Activated gamma-delta T cell (primary cell): ENCODE data around the gene CATSPERD.
A peak's percentile ranks its signal among the peaks of the same experiment; 100 is the strongest.

Experiments
- DNase-seq: peaks from one replicate; lab custom pipeline; 2025; lab: John Stamatoyannopoulos, UW

The CATSPERD gene

GRCh38 chr19:5784581-5785147 is 64.2 kb downstream of the CATSPERD start, which contains the start of gene PRR22:
PRR22 (minus strand) TSS chr19:5784746; CDS start chr19:5784660, 86 bp downstream.
- DNase-seq = no peak

DNA sequence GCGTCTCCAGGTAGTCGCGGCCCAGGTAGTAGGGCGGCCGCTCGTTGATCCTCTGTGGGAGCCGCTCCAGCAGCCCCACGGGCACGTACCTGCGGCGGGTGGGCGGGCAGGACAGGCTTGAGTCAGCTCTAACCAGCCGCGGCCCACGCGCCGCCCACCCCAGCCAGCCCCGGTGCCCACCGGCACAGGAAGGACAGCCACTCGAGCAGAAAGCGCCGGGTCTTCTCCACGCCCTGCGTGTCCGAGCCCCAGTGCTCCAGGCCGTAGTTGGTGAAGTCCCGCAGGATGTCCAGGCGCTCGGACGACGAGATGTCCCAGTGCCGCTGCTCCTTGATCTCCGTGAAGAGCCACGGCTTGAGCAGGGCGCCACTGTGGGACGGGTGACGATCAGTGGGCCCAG is 65.0 kb downstream of the CATSPERD start:
- DNase-seq = no peak

- no peak for DNase-seq
Measured at GRCh38 chr19:5786593-5787408, 66.4 kb downstream of the CATSPERD start.

GRCh38 chr19:5787409-5788182 is 67.2 kb downstream of the CATSPERD start:
- DNase-seq = no peak

DNA sequence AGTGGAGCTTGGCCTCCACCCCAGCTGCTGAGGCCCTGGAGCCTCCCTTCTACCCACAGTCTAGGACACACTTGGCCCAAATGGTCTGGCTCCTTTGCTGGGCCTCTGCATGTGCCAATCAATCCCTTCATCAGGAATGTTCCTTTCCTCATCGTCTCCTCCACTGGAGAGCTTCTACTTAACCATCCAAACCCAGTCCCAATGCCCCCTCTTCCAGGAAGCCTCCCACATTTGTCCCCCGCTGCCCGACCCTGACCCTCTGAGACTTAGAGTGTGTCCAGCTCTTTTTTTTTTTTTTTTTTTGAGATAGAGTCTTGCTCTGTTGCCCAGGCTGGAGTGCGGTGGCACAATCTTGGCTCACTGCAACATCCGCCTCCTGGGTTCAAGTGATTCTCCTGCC is 68.0 kb downstream of the CATSPERD start:
- no peak for DNase-seq

GRCh38 chr19:5789351-5789761 is 68.9 kb downstream of the CATSPERD start:
- DNase-seq = no peak

DNA sequence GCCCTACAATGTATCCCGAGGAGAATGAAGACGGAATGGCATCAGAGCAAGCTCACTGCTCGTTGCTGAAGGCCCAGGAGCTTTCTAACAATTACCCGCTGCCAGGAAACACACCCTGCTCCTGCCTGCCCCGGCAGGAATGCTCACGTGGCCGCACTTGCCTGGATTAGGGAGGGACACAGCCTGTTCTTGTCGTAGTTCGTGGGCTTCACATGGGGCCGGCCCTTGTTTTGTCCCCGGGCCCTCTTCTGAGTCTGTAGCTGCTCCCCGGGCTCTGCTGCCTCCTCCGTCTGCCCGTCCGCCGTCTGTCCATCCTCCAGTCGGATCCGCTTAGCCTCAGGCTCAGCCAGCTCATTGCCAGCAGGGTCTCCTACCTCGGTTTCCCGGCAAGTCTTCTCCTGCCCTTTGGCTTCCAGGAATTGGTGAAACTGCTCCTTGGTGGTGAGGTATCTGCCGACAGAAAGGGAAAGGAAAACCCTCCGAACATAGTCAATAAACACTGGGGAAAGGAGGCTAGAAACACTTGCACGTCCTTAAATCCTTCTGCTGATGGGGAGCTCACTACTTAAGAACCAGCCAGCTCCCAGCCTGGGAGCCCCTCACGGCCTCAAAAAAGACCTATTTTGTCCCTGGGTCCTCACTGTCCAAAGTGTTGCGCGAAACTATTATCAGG is 69.6 kb downstream of the CATSPERD start:
- DNase-seq = no peak

DNA sequence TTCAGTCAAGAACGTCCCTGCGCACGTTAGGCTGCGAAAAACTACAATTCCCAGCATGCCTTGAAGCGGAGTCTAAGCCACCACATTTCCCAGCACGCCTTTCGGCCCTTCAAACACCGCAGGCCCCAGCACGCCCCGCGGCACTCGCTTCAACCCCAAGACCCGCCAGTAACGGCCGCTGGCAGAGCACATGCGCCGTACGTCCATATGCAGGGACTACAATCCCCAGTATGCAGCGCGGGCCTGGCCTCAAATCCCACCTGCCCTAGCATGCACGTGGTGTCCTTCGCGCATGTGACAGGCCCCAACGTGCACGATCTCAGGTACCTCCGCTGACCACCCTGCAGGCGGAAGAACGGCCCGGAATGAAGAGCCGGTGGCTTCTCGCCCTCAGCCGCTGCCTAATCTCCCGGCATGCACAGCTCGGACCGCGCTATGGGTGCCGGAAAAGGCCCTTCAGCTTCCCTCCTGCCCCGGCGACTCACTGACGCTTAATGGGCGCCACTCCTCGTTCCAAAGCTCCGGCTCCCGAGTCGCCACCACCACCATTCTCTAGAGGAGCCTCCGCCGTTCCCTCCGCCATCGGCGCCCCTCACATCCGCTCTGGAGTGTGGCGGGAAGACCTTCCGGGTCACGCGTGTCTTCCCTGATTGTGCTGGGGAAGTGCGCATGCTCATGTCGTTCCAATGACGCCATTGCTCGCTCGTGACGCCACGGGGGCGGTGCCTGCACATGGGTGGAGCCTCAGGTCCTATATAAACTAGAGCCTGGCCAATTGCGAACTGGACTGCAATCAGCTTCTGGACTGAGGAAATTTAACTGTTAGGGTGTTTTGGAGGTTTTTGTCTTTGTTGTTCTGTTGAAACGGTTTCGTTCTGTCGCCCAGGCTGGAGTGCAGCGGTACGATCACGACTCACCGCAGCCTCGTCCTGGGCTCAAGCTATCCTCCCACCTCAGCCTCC is 70.4 kb downstream of the CATSPERD start, which contains the start of gene DUS3L:
Gene DUS3L (minus strand): TSS at position 605 of the 962 bp plus-strand sequence. CDS start 22 bp downstream, at position 583.
- peak; percentile 90 for DNase-seq

DNA sequence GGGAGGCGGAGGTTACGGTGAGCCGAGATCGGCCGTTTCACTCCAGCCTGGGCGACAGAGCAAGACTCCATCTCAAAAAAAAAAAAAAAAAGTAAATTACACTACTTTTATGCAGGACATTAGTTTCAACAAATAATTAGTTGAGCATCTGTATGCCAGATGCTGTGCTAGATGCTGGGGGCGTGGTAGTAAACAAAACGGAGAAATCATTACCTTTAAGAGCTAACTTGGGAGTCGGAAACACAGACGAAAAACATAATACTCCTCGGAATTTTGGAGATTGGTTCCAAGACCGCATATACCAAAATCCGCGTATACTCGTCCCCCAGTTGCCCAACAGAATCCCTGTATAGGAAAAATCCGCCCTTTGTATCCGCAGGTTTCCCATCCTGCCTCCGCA is 71.8 kb downstream of the CATSPERD start:
- DNase-seq = no peak

GRCh38 chr19:5793188-5793587 is 72.8 kb downstream of the CATSPERD start:
- no peak for DNase-seq

GRCh38 chr19:5795382-5795919 is 75.0 kb downstream of the CATSPERD start:
- no peak for DNase-seq

GRCh38 chr19:5798244-5798643 is 77.8 kb downstream of the CATSPERD start:
- no peak for DNase-seq

DNA sequence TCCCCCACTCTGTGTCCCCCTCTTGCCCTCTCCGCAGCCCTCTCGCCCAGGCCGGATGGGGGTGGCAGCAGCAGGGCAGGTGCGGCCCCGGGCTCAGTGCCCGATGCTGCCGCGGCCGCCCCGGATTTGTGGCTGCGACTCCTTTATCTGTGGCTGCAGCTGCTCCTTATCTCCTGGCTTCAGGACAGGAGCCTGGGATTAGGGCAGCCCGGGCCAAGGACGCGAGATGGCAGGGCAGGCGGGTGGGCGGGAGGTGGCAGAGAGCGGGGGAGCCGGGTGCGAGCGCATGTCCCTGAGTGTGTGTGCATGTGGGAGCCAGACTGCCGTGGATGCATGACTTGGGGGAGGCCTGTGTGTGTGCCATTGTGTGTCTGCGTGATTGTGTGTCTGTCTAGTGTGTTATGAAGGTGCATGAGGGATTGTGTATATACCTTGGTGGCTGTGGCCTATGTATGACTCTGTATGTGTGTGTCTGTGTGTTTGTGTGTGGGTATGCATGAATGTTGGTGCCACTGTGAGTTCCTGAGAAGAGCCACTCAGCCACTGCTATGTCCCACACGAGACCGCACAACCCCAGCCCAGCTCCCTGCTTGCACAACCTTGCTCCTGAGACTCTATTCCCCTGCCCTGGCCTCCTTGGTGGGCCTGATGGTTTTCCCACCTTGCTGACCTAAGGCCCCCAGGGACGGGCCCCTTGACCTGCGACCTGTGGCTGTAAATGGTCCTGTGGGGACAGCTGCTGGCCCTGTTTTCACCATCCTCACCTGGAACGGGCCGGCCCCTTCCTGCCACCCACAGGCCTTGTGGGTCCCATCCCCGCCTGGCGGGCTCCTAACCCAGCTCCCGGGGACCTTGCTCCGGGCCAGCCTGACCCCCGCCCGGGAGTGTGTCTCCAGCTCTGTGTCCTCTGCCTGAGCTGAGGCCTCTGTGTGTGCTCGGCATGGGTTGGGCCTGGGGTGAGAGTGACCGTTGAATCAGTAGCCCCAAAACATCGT is 79.1 kb downstream of the CATSPERD start:
- no peak for DNase-seq

- DNase-seq = no peak
Measured at GRCh38 chr19:5800361-5801270, 80.2 kb downstream of the CATSPERD start.

- DNase-seq = no peak
Measured at GRCh38 chr19:5801796-5802619, 81.6 kb downstream of the CATSPERD start.

GRCh38 chr19:5803441-5803751 is 83.0 kb downstream of the CATSPERD start:
- DNase-seq = no peak

DNA sequence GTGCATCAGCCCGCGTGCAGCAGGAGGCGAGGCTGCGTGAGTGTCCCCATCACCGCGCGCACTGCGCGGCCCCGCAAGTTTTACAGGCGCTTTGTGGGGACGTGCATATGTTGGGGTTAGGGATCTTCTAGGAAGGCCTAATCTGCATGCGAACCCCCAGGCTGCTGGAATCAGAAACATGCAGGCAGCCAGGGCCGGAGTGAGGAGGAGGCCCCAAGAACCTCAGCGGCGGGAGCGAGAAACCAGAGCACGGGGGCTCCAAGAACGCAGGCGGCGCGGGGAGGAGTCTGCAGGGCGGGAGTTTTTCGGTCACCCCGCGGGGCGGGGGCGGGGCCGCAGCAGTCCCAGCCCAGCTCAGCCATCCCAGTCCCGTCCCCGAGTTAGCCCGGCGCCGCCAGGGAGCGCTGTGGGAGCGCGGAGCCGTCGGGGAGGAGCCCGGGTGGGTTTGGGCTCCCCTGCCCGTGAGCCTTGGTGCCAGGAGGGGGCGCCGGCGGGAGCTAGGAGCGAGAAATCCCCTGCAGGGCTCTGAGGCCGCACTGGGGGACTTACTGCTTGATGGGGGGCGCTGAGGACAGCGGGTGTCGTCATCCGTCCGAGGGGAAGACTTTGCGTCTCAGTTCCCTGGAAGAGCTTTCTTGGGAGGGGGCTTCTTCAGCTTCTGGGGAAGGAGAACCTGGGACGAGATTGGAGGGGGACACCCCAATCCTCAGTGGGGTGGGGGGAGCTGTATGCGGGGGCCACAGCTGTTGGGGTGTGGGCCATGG is 83.5 kb downstream of the CATSPERD start:
- DNase-seq = peak; percentile 82
